ENCODE measurements around the gene INSM1.
A peak's percentile ranks its signal among the peaks of the same experiment; 100 is the strongest.

Gene INSM1

DNA sequence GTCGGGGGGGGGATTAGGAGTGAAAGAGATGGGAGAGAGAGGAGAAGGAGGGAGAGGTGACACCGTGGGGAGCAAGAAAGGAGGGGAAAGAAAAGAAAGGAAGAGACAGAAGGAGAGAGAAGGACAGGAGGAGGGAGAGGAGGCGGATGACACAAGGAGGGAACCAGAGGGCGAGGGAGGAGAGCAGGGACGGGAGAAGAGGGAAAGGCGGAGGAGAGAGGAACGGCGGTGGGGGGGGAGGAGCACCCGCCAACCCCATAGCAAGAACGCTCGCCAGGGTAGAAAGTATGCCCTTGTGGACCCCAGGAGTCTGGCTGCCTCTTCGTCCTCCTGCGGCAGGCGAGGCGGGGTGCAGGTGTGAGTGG is 4.5 kb upstream of the INSM1 start:
- DNase-seq: no peak

DNA sequence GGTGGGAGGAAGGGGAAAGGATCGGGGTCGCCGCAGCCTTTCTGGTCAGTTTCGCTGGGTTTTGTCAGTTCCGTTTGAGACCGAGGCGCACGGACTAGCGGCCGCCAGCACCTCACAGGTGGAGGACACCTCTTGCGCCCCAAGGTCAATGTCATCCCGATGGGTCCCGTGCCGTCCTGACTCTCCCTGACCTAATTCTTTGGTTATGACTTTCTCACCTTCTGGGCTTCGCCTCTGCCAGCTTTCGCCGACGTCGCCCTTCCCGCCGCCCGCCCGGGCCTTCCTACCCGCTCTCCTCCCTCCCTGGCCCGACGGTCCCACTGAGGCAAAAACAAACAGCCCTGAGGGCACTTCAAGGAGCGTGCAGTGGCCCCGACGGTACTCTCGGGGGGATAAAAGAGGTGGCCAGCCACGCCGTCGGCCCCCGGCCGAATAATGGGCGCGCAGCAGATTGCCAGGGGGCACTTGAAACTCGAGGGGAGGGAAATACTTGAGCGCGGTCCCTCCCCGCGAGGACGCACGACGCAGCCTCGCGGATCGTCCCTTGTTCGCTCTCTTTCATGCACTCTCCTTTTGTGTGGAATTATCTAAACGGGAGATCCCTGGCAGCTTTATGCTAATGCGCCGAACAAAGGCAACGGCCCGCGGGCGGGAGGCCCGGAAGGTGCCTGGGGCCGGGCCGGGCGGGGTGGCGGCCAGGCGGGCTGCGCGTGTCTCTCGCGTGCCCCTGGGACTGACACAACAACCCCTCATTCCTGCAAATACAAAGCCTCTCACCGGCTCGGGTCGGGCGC is 3.9 kb upstream of the INSM1 start:
- DNase-seq: peak; percentile 64

DNA sequence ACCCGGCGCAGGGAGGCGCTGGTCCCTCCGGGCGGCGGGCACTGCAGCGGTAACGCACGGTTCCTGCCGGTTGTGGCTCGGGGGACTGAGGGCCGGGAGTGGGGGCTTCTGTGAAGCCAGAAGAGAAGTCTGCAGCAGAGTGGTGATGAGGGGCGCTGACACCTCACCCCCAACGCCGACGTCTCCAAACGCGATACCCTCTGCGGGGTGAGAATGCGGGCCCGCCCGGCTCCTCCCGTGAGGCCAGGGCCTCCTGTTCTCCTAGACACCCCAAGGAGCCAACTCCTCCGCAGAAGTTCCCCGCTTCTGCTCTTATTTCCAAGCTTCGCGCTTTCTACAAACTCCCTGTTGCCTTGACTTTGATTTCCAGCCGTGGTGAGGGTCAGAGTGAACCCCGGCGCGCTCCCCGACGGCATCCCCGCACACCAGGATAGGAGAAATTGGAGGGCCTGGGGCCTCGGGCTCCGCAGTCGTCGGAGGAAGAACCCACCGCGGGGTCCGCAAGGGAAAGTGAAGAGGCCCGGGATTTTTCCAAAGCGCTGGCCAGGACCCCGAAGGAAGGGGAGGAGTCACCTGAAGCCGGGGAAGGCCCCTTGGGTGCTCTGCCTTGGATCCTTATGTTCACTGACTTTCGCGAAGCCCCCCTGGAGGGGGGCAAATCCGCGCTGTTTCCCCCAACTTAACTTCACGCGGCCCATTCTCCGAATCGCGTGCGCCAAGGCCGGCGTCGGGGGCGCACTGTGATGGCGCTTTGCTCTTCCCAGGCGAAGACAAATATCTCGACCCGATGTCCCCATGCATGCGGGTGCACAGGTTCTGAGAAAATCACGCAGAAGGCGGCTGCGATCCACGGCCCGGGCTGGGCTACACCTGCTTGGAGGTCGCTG is 3.1 kb upstream of the INSM1 start:
- no peak for DNase-seq

DNA sequence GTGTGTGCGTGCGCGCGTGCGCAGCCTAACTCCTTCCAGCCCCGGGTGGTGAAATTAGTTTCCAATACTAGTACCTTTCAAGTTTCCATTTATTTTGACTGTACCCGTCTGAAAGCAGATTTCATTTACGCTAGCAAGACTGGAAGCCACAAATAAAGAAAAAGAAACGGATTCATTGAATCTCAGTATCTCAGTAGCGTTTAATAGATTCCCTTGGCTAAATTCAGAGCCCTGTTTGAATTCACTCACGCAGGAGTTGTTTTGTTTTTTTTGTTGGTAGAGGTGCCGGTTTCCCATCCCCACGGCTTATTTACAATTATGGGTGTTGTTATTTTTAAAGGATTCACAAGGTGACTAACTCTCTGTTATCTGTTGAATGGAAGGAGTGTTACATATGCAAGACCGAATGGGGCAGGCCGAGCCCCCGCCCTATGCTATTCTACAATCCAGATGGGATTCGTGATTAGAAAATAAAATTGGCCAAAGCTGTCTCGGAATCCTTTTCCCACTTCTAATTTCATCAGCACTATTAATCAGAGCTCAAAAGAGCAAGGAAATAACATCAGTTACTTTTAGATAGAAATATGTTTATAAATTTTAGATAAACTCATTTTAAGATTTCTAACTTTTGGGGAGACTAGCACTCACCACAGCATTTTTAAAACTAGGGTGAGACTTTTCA is 2.3 kb upstream of the INSM1 start:
- DNase-seq: no peak

DNA sequence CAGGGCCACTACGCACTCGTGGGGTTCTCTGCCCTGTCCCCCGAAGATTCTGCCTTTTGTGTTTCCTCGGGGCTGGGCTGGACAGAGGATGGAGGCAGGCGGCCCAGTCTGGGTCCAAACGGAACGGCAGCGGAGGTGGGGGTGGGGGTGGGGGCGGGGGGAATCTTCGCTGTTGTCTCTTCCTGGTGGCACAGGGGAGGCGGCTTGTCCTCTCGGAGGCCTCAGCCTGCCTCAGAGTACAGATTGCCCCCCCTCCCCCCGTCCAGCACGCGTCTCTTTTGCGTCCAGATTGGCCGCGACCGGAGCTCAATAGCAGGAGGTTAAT is 1.4 kb upstream of the INSM1 start:
- no peak for DNase-seq

DNA sequence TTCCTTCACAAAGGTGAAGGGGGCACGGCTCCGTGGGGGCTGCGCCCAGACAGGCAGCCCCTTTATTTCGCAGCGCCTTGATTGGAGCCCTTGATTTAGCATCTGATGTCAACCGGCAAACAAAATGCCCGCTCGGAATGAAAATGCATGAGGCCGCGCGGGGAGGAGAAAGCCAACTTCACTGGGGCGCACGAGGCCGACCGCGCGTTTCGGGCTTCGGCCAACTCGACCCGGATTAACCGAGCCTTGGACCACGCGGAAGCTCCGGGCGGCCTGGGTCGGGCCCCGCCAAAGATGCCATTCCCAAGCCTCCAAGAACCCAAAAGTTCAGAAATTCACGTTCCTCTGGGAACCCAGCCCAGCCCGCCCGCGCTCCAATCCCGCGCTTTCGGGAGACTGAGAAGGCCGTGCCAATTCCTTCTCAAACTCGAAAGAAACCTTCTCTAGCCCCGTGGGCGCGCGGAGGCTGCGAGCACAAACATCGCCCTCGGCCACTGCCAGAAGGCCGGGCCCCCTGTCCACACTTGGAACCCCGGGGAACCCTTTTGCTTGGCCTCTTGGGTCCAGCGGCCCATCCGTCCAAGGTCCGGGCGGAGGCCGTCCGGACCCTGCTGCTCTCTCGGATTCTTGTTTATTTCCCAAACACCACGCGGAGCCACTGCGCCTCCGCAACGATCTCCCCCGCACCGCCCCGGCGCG is 879 bp upstream of the INSM1 start:
- DNase-seq: no peak

DNA sequence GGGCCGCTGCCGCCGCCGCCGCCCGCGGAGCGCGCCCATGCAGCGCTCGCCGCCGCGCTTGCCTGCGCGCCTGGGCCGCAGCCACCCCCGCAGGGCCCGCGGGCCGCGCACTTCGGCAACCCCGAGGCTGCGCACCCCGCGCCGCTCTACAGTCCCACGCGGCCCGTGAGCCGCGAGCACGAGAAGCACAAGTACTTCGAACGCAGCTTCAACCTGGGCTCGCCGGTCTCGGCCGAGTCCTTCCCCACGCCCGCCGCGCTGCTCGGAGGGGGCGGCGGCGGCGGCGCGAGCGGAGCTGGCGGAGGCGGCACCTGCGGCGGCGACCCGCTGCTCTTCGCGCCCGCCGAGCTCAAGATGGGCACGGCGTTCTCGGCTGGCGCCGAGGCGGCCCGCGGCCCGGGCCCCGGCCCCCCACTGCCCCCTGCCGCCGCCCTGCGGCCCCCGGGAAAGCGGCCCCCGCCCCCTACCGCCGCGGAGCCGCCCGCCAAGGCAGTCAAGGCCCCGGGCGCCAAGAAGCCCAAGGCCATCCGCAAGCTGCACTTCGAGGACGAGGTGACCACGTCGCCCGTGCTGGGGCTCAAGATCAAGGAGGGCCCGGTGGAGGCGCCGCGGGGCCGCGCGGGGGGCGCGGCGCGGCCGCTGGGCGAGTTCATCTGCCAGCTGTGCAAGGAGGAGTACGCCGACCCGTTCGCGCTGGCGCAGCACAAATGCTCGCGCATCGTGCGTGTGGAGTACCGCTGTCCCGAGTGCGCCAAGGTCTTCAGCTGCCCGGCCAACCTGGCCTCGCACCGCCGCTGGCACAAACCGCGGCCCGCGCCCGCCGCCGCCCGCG is 730 bp downstream of the INSM1 start:
- no peak for DNase-seq

DNA sequence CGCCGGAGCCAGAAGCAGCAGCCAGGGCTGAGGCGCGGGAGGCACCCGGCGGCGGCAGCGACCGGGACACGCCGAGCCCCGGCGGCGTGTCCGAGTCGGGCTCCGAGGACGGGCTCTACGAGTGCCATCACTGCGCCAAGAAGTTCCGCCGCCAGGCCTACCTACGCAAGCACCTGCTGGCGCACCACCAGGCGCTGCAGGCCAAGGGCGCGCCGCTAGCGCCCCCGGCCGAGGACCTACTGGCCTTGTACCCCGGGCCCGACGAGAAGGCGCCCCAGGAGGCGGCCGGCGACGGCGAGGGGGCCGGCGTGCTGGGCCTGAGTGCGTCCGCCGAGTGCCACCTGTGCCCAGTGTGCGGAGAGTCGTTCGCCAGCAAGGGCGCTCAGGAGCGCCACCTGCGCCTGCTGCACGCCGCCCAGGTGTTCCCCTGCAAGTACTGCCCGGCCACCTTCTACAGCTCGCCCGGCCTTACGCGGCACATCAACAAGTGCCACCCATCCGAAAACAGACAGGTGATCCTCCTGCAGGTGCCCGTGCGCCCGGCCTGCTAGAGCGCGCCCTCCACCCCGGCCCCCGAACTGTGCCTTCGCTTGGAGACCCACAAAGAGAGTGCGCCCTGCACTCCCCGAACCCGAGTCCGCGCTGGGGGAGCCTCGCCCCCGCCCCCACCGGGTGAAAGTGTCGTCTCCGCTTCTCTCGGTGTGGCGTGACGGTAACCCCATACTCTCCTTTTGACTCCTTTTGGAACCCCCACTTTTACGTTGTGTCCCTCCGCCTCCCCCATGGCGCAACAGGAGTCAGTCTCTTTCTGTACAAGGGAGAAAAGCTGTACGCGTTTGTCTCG is 1.6 kb downstream of the INSM1 start:
- DNase-seq: peak; percentile 59

DNA sequence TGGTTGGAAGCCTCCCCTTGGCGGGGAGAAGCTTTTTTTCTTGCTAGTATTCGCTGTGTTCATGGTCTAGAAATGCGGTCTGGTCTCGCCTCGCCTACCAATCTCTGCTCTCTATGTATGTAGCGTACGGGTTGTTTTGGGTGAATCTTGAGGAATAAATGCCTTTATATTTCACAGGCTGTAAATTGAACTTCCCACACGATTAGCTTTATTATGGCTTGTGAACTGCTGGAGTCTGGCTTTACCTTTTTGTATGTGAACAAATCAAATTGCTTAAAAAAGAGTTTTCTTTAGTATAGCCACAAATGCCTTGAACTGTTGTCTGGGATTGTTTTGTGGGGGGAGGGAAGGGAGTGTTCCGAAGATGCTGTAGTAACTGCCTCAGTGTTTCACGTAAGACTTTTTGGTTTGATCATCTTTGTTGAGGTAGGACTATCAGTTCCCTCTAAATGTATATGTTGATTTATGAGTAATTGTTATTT is 2.2 kb downstream of the INSM1 start:
- peak; percentile 57 for DNase-seq

DNA sequence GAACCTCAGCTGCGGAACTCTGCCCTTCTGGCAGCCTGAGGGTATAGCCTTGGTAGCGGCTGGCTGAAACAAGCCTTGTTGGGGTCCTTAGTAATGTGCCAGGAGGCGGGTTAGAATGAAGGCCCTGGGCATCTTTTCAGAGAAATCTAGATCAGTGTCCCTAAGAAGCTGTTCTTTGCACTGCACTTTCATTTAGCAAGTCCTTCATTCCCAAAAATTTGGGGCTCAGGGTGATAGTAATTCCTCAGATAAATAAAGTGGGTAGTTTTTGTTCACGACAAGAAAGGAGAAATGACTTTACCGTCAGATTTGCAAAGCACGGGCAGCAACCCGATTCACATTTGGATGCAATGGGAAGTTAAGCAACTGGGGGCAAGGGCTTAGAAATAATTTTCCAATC is 3.2 kb downstream of the INSM1 start:
- no peak for DNase-seq

DNA sequence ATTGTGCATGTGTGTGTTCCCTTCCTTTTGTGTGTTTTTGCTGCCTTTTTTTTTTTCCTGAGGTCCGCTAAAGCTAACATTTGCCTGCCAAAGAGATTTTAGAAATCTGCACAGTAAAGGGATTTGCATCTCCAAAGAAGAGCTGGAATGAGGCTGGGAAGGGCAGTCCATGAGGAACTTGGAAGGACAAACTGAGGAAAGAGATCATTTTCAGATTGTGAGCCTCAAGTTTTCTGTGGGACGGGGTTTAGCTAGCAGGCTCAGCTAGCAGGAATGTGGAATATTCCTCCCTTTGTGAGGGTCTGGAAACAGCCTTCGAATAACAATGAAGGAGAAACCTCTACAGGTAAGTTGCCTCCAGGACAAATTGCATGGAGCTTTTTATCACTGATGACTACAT is 3.8 kb downstream of the INSM1 start:
- no peak for DNase-seq

DNA sequence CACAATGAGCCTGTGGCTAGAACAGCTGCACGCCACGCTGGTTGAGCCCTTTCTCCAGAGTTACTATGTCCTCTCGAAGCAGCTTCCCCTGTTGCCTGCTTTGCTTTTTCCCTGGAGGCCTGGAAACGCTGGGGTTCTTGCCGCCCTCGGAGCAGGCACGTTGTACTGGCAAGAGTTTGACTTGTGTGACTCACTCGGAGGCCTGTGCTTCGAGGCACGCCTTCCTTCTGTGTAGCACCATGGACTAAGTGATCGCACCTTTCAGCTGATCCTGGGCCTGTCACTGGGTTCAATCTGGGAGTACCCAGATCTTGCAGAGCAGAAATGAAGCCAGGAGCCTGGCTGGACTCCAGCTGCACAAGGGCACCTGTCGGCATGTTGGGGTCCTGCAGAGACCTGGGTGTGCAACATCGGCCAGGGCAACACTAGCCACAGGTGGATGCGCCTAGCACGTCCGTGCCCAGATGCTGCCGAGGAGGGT is 5.2 kb downstream of the INSM1 start:
- DNase-seq: peak; percentile 88

DNA sequence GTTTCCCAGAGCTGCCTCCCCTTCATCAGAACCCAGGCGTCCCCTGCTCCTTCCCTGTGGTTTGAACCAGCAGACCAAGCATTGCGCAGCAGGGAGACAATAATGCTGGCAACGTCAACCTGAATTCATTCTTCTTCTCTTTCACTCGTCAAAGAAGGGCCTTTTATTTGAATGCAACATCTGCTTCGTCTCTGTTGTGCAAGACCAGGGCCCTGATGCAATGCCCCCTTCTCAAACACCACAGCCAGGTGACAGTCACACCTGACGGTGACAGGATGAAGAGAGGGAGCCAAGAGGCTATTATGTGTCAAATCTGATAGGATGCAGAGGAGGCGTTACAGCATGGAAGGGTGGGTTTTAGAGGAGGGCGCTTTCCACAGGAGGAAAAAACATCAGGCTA is 8.0 kb downstream of the INSM1 start:
- no peak for DNase-seq

DNA sequence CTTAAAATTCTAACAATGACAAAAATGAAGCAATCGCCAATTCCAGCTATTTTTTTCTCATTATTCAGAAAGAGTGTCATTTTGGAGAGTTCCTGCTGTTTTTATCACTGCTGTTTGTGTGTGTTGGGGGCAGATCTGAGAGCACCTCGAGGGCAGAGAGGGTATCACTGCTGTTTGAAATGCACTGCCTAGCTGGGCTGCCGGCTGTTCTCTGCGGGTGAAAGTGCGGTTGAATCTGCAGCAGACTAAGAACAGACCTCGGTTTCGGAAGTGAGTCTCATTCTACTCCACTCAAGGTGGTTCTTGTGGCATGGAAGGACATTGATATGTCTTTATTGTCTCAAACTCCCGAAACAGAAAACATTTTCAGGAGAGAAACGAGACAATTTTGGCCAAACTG is 18.3 kb downstream of the INSM1 start:
- no peak for DNase-seq

DNA sequence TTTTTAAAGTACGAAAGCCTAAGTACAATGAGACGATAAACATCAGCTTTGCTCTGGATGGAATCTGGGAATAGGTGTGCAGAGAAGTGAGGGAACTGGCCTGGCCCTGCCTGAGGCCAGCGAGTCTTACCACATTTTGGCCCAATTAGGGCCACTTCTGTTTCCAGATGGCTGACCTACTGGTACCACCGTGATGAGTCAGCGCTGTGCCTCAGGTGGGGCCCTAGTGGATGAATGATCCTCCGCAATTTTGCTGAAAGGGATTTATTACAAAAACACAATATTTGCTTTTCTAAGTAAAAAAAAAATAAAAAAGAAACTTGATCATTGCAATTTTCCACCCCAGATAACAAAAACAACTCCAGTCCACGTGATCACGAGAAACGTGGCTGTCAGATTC is 22.5 kb downstream of the INSM1 start:
- no peak for DNase-seq

DNA sequence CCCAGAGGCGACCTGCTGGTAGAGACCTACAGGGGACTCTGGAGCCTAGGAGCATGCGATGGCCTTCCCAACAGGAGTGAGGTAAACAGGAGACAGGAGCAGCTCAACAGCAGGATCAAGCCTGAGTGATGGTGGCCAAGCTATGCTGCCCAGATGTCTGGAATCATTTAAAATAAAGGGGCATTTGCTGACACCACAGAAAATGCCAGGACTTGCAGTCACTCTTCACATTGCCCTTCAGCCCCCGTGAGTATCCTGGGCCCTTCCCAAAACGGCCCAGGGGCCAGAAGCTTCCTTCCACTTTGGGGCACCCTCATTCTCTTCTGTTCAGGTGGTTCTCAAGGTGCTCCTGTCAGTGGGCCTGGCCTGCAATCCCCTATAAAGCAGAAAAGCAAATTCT is 23.2 kb downstream of the INSM1 start:
- DNase-seq: no peak

DNA sequence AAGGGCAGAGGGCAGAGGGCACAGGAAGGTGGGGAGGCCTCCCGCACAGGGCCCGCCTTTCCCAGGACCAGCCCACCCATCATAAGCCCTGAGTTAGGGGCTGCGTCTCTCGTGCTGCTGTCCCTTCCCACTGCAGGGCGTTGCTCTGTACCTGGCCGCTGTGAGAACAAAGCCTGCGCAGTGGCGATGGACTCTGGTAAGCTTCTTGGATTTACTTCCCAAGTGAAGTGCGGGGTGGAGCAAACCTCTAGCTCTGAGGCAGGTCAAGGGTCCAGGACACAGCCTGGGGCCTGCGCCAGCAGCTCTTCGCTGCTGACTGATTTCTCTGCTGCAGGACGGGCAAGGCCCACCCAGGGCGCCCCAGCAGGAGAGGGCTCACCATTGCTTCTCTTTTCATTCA is 23.9 kb downstream of the INSM1 start:
- DNase-seq: no peak

DNA sequence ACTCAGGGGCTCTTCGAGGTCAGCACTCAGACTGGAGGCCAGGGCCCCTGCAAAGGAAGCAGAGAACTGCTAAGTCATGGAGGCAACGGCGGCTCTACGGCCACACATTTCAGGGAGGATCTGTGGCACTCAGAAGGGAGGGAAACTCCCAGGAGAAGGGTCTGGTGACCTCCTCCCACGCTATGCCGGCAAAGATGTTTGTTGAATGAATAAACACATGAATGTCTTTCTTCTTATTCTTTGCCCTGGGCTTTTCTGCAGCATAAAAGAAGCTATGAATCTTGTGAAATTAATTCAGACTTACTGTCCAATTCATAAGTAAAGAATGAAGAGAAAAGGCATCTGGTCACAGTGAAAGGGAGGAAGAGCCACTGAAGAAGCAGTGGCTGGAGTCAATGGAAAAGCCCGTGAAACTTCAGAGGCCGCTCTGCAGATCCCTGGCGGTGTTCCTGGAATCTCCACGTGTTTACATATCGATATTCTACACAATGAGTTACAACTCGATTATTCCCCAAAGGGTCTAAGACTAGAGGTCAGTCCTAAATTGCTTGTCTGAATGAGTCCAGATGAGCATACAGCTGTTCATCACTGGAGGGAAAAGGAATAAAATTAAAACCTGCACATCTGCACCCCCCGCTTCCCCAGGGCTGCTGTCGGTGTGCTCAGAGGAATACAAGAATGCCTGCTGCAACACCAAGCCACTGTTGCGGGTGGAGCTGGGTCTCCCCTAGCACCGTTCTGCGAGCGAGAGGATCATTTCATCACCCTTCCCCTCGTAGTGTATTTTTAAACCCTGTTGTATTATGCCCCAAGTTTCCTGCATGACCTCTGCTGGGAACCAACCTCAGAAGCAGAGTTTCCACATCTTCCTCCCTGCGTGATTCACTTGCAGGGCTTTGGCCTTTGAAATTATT is 25.6 kb downstream of the INSM1 start:
- DNase-seq: no peak

DNA sequence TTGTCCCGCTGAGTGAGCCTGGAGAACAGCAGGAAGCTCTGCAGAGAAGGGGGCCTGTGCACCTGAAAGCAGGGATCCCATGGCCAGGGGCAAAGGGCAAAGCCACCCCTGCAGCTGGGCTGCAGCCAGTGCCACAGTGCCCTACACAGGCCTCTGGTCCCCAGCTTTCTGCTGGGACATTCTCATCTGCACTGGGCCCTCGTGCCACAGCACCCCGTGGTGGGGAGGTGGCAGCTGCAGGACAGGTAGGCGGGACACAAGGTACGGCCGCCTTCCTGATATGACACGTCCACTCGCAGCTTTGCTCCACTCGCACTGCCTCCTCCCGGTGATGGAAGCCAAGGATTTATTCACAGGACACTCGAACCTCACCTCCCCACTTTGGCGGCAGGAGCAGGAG is 27.2 kb downstream of the INSM1 start:
- DNase-seq: no peak
